Jurkat, Clone E6-1 (cell line): Measurements from ENCODE around the gene FAM83D.
"Not testable (repeated sequence)": the region's sequence is repeated elsewhere in the genome, so short reads cannot be mapped to it uniquely, and the experiment has no call there.

Experiments used
- DNase-seq: peaks from one replicate; pipeline ENCODE4 v3.0.0-alpha.2; 2011; ENCODE audit warnings: low read depth, low spot score
- H3K4me3 ChIP-seq: 2 replicates; pipeline ENCODE4 v1.5.1; 2011; ENCODE audit warnings: mild to moderate bottlenecking, low read length, control low read depth, moderate library complexity

The FAM83D gene

DNA sequence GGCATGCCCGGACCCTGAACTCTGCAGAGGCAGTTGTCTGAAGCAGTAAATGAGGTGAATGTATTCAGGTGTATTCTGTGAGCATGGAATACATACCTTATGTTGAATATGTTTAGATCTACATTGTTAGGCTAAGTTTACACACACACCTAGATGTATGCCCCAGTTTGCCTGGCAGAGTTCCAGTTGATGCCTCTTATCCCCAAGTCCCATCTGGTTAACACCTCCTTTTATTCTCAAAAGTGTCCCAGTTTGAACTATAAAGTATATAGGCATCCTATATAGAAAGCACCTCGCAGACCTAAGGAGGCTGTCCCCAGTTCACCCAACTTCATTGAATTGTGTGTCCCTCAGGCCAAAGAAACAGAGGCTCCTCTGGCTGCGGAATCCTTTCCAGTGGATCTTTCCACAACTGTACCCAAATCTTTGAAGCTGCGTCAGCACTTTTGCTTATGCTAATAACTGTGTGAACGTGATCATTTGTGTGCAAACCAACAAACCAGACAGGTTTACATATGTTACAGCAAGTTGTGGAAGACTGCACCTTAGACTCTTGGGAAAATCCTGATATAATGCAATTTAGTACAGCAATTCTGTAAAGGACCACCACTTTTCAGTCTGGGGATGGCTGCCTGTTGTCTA is 31.1 kb downstream of the FAM83D start:
- no peak for DNase-seq
- H3K4me3 ChIP-seq = no peak overlapping the region

GRCh38 chr20:38957915-38958485 is 31.8 kb downstream of the FAM83D start:
- H3K4me3 ChIP-seq = no peak overlapping the region
- no peak for DNase-seq

GRCh38 chr20:38960187-38960687 is 34.0 kb downstream of the FAM83D start:
- DNase-seq, H3K4me3 ChIP-seq: not testable (repeated sequence)

GRCh38 chr20:38961530-38962043 is 35.4 kb downstream of the FAM83D start:
- peak overlapping the region; percentile 92 for H3K4me3 ChIP-seq
- DNase-seq = no peak

GRCh38 chr20:38962044-38962927 is 36.1 kb downstream of the FAM83D start, which contains the start of gene DHX35:
Gene DHX35, plus strand, starts transcription at chr20:38962344. Its CDS starts 24 bp downstream, at chr20:38962368.
- peak; percentile 93 for DNase-seq

DNA sequence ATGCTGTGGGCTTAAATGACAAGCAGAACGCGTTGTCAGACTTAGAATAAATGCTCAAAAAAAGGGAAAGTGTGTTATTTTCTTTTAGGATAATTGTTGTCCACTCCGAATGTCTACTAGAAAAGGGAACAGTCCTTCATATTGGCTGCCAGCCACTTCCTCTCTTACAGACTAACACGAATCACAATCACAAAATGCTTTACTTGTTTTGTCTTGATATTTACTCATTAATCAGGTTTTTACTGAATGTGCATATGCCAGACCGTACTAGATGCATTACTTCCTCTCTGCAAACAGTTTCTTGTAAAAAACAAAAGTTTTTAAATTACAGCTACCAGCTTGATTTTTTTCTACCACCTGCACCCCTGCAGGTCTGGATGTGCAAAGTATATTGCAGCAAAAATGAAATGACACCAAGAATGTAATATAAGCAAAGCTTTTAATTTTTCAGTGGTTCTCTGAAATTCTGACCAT is 36.7 kb downstream of the FAM83D start:
- H3K4me3 ChIP-seq = peak overlapping the region; percentile 92
- no peak for DNase-seq

More at GRCh38 chr20:38962044-38962927, 36.1 kb downstream of the FAM83D start, which contains the start of gene DHX35:
- peak within 1 kb of the TSS; percentile 92 for H3K4me3 ChIP-seq

DNA sequence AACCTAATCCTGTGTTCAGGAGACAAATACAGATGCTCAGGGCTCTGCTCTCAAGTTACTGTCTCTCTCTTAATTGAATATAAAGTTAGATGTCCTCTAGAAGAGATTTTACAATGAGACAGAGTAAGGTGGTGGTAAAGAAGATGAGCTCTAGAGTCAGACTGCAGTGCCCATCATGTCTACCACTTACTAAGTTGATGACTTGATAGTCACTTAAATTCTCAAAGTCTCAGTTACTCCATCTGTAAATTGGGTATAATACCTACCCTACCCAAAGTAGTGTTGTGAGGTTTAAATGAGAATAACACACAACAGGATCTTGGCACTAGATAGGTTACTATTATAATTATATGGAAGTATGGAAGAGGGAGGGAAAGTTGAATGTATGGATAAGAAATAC is 37.5 kb downstream of the FAM83D start:
- no peak for DNase-seq
- H3K4me3 ChIP-seq = no peak overlapping the region

DNA sequence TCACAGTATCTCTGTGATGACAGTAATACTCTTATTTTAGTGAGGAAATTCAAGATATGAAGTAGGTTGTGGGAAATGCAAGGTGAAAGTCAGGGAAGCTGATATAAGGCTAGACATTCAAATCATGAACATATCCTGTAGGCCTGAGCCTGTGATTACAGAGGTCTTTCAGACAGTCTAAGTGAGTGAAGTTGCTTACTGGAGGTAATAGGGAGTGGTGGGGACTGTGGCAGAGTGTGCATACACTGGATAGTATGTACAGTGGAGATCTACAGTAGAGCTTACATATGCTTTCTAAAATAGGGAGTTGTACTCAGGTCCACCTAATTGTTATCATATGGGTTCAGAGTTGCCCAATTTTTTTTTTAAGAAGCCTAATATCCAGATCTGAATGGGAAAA is 39.0 kb downstream of the FAM83D start:
- H3K4me3 ChIP-seq = no peak overlapping the region
- no peak for DNase-seq

DNA sequence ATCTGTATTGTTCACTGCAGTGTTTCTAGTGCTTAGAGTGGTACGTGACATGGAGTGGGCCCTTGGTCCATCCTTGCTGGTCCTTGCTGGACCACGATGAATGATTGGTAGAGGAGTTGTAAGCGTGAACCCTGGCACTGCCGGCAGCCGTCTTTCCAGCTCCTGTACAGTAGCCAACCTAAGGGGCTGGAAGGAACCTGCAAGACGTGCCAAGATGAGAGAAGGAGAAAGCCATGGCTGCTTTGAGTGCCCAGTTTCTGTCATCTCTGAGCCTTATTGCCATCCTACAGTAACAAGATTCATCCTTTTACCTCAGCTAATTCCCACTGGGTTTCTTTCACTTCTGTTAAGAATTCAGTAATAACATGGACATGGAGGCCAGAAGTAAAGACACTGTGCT is 41.9 kb downstream of the FAM83D start:
- H3K4me3 ChIP-seq = no peak overlapping the region
- DNase-seq = no peak

GRCh38 chr20:38969708-38970107 is 43.5 kb downstream of the FAM83D start:
- no peak overlapping the region for H3K4me3 ChIP-seq
- no peak for DNase-seq

GRCh38 chr20:38970302-38970701 is 44.1 kb downstream of the FAM83D start:
- H3K4me3 ChIP-seq = no peak overlapping the region
- DNase-seq = no peak

- no peak for DNase-seq
- H3K4me3 ChIP-seq = no peak overlapping the region
Measured at GRCh38 chr20:38973107-38973506, 46.9 kb downstream of the FAM83D start.

GRCh38 chr20:38973645-38974044 is 47.4 kb downstream of the FAM83D start:
- DNase-seq = no peak
- no peak overlapping the region for H3K4me3 ChIP-seq

- H3K4me3 ChIP-seq = no peak overlapping the region
- DNase-seq = no peak
Measured at GRCh38 chr20:38975539-38976120, 49.4 kb downstream of the FAM83D start.

DNA sequence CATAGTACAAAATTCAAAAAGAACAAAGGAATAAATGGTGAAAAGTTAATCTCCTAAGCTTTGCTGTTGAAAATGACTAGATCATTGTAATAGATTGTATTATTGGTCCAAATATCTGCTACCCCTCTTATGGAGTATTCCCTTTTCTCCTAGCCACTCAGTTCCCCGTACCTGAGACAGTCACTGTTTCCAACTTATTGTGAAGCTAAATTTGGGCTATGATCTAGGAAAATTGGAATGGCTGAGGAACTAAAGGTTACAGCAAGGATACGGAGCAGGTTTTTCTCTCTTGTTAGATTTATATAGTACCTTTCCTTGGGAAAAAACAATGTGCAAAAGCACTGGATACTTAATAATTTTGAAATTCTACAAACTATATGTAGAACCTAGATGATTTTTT is 53.2 kb downstream of the FAM83D start:
- no peak for DNase-seq
- H3K4me3 ChIP-seq = no peak overlapping the region

- no peak overlapping the region for H3K4me3 ChIP-seq
- DNase-seq = no peak
Measured at GRCh38 chr20:38979842-38980241, 53.6 kb downstream of the FAM83D start.

DNA sequence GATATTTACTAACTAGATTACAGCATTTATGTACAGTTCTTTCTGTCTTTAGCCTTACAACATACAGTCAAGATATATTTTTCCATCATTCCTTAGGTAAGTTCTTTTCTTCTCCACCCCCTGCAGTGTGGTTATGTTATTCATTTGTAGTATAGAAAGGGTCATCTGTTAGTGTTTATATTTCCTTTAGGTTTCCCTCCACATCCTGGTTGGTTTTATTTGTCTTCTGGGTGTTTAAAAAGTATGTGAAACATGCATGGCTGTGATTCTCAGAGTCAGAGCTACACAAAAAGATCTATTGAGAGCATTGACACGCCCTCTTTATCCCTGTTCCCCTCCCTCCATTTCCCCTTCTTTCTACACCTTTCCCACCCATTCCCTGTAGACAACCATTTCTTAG is 56.1 kb downstream of the FAM83D start:
- no peak for DNase-seq
- no peak overlapping the region for H3K4me3 ChIP-seq

GRCh38 chr20:38985060-38985459 is 58.8 kb downstream of the FAM83D start:
- DNase-seq = no peak
- no peak overlapping the region for H3K4me3 ChIP-seq

- DNase-seq = no peak
- H3K4me3 ChIP-seq = no peak overlapping the region
Measured at GRCh38 chr20:38985603-38986170, 59.5 kb downstream of the FAM83D start.
